Endothelial cell of umbilical vein (primary cell): ENCODE measurements around the gene LRRC14B. TPM values are rescaled to one million over a fixed set of nuclear protein-coding genes. Genes with fewer than 3 reads are reported as not detected.

Experiments
- BruUV-seq: library from RNA; stranded (reverse); fragments of 400-500 nt; replicated peaks from 2 replicates; lab custom pipeline; 2021; lab: Mats Ljungman, UMichigan
- CTCF ChIA-PET: fragments of 300-600, 350-600 bp; sonication (Branson Sonifier 250); formaldehyde crosslinking; loops from one replicate; lab custom pipeline; 2021; ENCODE audit warnings: antibody characterized with exemption, inconsistent platforms; lab: Charles Lee
- POLR2A ChIA-PET: fragments of 300-600, 350-600 bp; sonication (Branson Sonifier 250); formaldehyde crosslinking; loops from one replicate; lab custom pipeline; 2021; ENCODE audit warnings: antibody characterized with exemption, inconsistent platforms; lab: Charles Lee
- DNase-seq: peaks from one replicate; pipeline ENCODE4 v3.0.0-alpha.2; 2011; ENCODE audit warnings: low read depth, low spot score
- FAIRE-seq: peaks from 2 replicates; lab custom pipeline; 2011; peaks lifted over from hg19 to GRCh38; lab: Jason Lieb, UNC
- H2AFZ ChIP-seq: 2 replicates; pipeline ENCODE4 v1.6.0; 2012; ENCODE audit warnings: low read depth, low read length, control low read depth, inconsistent platforms
- H3K27ac ChIP-seq: 2 replicates; pipeline ENCODE4 v1.5.1; 2011; ENCODE audit warnings: low read depth, mild to moderate bottlenecking, control low read depth, low read length, moderate library complexity; ENCODE audit not compliant: insufficient read depth
- H3K27me3 ChIP-seq, 2 experiments: 2 replicates each; pipeline versions ENCODE4 v1.6.0 to v1.6.1; 2011; ENCODE audit warnings: low read length in 2 of 2, mixed read lengths in 1 of 2; ENCODE audit not compliant: control insufficient read depth in 2 of 2, insufficient read depth in 2 of 2
- H3K36me3 ChIP-seq, 2 experiments: 2 replicates in 1 of 2; 3 replicates in 1 of 2; pipeline ENCODE4 v1.5.1; 2011; ENCODE audit warnings: low read length in 2 of 2, mild to moderate bottlenecking in 1 of 2, moderate library complexity in 1 of 2; ENCODE audit not compliant: control insufficient read depth in 2 of 2, insufficient read depth in 2 of 2; ENCODE audit errors: extremely low read depth in 1 of 2
- H3K4me1 ChIP-seq: 3 replicates; pipeline ENCODE4 v1.5.1; 2011; ENCODE audit warnings: mild to moderate bottlenecking, low read length; ENCODE audit not compliant: control insufficient read depth, insufficient read depth; ENCODE audit errors: extremely low read depth
- H3K4me2 ChIP-seq: 2 replicates; pipeline ENCODE4 v1.6.1; 2011; ENCODE audit warnings: low read length, control low read depth, mixed read lengths; ENCODE audit not compliant: insufficient read depth
- H3K4me3 ChIP-seq, 3 experiments: fragments of 200-600 bp in 1 of 3; sonication (generic), shearing (Covaris generic) in 1 of 3; replicated peaks in 1 of 3; 2 replicates each; pipeline ENCODE4 v1.5.1; 2011 to 2016; ENCODE audit warnings: control low read depth in 3 of 3, low read length in 3 of 3, mild to moderate bottlenecking in 2 of 3, inconsistent platforms in 1 of 3, low read depth in 1 of 3, moderate library complexity in 1 of 3; ENCODE audit not compliant: insufficient read depth in 1 of 3
- H3K79me2 ChIP-seq: 2 replicates; pipeline ENCODE4 v1.6.0; 2012; ENCODE audit warnings: low read length, inconsistent platforms; ENCODE audit not compliant: control insufficient read depth, insufficient read depth
- H3K9ac ChIP-seq: replicated peaks from 2 replicates; pipeline ENCODE3; 2011; ENCODE audit warnings: low read length, control low read depth; ENCODE audit not compliant: insufficient read depth; ENCODE audit errors: extremely low read depth
- H3K9me1 ChIP-seq: replicated peaks from 3 replicates; pipeline ENCODE4 v1.6.0; 2011; ENCODE audit warnings: mild to moderate bottlenecking, low read length; ENCODE audit not compliant: control insufficient read depth, insufficient read depth; ENCODE audit errors: extremely low read depth
- H3K9me3 ChIP-seq: replicated peaks from 2 replicates; pipeline ENCODE4 v1.5.1; 2012; ENCODE audit warnings: low read length, inconsistent platforms; ENCODE audit not compliant: control insufficient read depth, insufficient read depth
- H4K20me1 ChIP-seq: replicated peaks from 2 replicates; pipeline ENCODE3; 2011; ENCODE audit warnings: mild to moderate bottlenecking, low read length; ENCODE audit not compliant: control insufficient read depth, insufficient read depth; ENCODE audit errors: extremely low read depth
- EZH2 ChIP-seq: IDR thresholded peaks from 2 replicates; pipeline ENCODE4 v1.6.1; 2012; ENCODE audit warnings: borderline replicate concordance, low read depth, mild to moderate bottlenecking, moderate library complexity, low read length, inconsistent platforms; ENCODE audit not compliant: severe bottlenecking
- FOS ChIP-seq: IDR thresholded peaks from 2 replicates; pipeline ENCODE4 v1.6.1; 2011; ENCODE audit warnings: mild to moderate bottlenecking, low read length, moderate library complexity, borderline replicate concordance; ENCODE audit not compliant: insufficient read depth
- GATA2 ChIP-seq: IDR thresholded peaks from 2 replicates; pipeline ENCODE4 v1.7.0; 2011; ENCODE audit warnings: low read depth, mild to moderate bottlenecking, moderate library complexity, mixed read lengths, low read length; ENCODE audit not compliant: insufficient read length, insufficient read depth
- JUN ChIP-seq: IDR thresholded peaks from 2 replicates; pipeline ENCODE4 v1.6.1; 2011; ENCODE audit warnings: borderline replicate concordance, low read depth; ENCODE audit not compliant: insufficient read length, insufficient read depth
- MYC ChIP-seq: IDR thresholded peaks from one replicate; pipeline ENCODE4 v1.6.1; 2011; ENCODE audit warnings: mild to moderate bottlenecking, low read depth, low read length
- POLR2A ChIP-seq: IDR thresholded peaks from 2 replicates; pipeline ENCODE4 v1.6.1; 2012; ENCODE audit warnings: low read depth, mild to moderate bottlenecking, control low read depth, low read length
- POLR2AphosphoS5 ChIP-seq: IDR thresholded peaks from 2 replicates; pipeline ENCODE4 v1.6.1; 2012; ENCODE audit warnings: low read depth, mild to moderate bottlenecking, control low read depth, low read length, moderate library complexity; ENCODE audit not compliant: insufficient read depth
- dilution Hi-C: fragments of 300-500 bp; cut with MboI; formaldehyde crosslinking; loops from one replicate; pipeline ENCODE4 v1.15.0; 2019; ENCODE audit warnings: low sequenced_read_pairs; ENCODE audit not compliant: extremely low pct_ligation_motif_present
- intact Hi-C: fragments of 100-400 bp; cut with micrococcal nuclease; formaldehyde crosslinking; loops from one replicate; pipeline ENCODE4 v1.10.0; 2022
- polyA plus RNA-seq, 4 experiments: library from polyadenylated mRNA; depleted of rRNA in 3 of 4; stranded (reverse) in 3 of 4; unstranded in 1 of 4; fragments of >200 nt; gene quantifications; 2 replicates each; pipeline versions ENCODE4 v1.2.1 to v1.2.3, GENCODE V29; 2011 to 2012; ENCODE audit warnings: missing spikeins in 1 of 4
- total RNA-seq: library from RNA; stranded (reverse); gene quantifications from 2 replicates; pipeline ENCODE4 v1.2.3, GENCODE V29; 2021
- TF ChIP-seq, protein P1 (sequence below), 2 donors: IDR thresholded peaks; 1 replicate in 1 of 2; 2 replicates in 1 of 2; pipeline ENCODE4 v1.5.1; 2011; ENCODE audit warnings: low read length in 2 of 2, mild to moderate bottlenecking in 2 of 2, moderate library complexity in 2 of 2, control low read depth in 1 of 2, inconsistent platforms in 1 of 2, low read depth in 1 of 2; ENCODE audit not compliant: insufficient read depth in 1 of 2; ENCODE audit errors: extremely low read depth in 1 of 2

LRRC14B gene
- total and polyA plus RNA-seq, 2 donors (not counting 3 experiments of a cell fraction or from before 2014, with no cell fraction given) = not detected

DNA sequence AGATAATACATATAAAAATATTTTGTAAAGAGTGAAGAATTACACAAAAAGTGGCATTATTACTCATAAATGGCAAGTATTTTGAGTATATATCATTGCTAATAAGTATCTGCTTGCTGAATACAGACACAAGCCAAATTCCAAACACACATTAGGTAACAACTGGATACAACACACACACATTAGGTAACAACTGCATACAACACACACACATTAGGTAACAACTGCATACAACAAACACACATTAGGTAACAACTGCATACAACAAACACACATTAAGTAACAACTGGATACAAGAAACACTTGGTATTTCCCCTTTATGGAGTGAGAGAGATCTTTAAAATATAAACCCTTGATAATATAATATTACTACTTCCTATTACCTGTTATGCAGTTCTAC, 13.2 kb downstream of the LRRC14B start:
- Histone ChIP-seq H3K27me3 (no peaks in the 10 kb centered on the region), H3K27ac (no peak overlapping the region), H3K4me1 (no peaks in the 10 kb centered on the region), H3K9me1 (no peaks in the 10 kb centered on the region), H3K9me3 (no peaks in the 10 kb centered on the region), H3K4me3 (no peak overlapping the region), H3K4me2 (no peak overlapping the region), H2AFZ (no peak overlapping the region), H4K20me1 (no peaks in the 10 kb centered on the region), H3K9ac (no peak overlapping the region), H3K79me2 (peaks cover 13% of the 10 kb centered on the region), H3K36me3 (peaks cover 5 to 19% of the 10 kb centered on the region in 2 experiments)
- TF ChIP-seq GATA2 (no peak), POLR2A (no peak), FOS (no peak), JUN (no peak), POLR2AphosphoS5 (no peak), EZH2 (no peak), MYC (no peak)
- TF ChIP-seq, protein P1, sequence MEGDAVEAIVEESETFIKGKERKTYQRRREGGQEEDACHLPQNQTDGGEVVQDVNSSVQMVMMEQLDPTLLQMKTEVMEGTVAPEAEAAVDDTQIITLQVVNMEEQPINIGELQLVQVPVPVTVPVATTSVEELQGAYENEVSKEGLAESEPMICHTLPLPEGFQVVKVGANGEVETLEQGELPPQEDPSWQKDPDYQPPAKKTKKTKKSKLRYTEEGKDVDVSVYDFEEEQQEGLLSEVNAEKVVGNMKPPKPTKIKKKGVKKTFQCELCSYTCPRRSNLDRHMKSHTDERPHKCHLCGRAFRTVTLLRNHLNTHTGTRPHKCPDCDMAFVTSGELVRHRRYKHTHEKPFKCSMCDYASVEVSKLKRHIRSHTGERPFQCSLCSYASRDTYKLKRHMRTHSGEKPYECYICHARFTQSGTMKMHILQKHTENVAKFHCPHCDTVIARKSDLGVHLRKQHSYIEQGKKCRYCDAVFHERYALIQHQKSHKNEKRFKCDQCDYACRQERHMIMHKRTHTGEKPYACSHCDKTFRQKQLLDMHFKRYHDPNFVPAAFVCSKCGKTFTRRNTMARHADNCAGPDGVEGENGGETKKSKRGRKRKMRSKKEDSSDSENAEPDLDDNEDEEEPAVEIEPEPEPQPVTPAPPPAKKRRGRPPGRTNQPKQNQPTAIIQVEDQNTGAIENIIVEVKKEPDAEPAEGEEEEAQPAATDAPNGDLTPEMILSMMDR (IDR thresholded peaks at IDR 0.05; ENCODE audit: extremely low read depth in 1 of 2, insufficient read depth in 1 of 2, low read depth in 1 of 2, low read length in 2 of 2) = no peak
- intact Hi-C loops (no loop called here), dilution Hi-C loops (no loop called here)
- BruUV-seq = no TSS peak
- POLR2A ChIA-PET = no interaction called here
- CTCF ChIA-PET = no interaction called here
- FAIRE-seq = no peak
- DNase-seq = no peak
